ENCODE results near the gene EEPD1. TPM values are rescaled to one million over a fixed set of nuclear protein-coding genes. Genes with fewer than 3 reads are reported as not detected.

EEPD1 gene
- total RNA-seq (2022; extraction: Qiagen RNA extraction): 56.9 to 62.1 TPM (median 59.8 TPM) in 5 replicates

DNA sequence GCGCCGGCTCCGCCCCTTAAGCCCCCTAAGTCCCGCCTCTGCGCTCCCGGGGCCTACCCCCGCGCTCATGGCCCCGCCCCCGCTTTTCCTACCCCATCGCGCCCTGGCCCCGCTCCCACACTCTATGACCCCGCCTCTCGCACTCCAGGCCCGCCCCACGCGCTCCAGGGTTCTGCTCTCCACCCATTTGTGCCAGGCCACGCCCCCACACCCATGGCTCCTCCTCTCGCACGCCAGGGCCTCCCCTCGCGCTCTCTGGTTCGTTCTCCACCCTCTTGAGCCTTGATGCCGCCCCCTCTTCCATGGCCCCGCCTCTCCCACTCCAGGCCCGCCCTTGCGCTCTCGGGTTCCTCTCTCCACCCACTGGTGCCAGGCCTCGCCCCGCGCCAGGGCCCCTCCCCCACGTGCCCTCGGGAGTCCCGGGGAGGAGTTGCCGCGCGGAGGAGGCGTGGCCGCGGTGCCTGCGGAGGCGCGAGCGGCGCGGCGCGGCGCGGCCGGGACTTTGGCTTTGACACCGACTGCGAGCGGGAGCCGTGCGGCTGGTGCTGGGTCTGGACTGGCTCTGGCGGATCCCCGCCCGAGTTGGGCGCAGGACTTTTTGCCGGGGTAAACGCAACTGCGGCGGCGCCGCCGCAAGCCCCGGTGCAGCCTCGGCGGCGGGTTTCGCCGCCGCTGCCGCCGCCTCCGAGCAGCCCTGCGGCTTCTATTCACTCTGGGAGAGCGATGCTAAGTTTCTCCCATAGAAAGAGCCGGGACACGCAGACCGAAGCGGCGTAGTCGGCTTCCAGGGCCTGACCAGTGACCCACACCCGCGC is at the start of gene EEPD1:
Gene EEPD1 (plus strand): TSS at position 499 of the 815 bp plus-strand sequence. CDS start 1,071 bp downstream, outside the sequence.

Other genes with a start within 250 kb of the EEPD1 start
- gene ANLN, start 236.6 kb downstream of the EEPD1 start, total RNA-seq (2022; extraction: Qiagen RNA extraction): 57.6 to 75.7 TPM (median 70.8 TPM) in 5 replicates